Stimulated activated CD4-positive, alpha-beta T cell treated with anti-CD3 and anti-CD28 coated beads, Interleukin-12 subunit alpha, Interleukin-12 subunit beta, amount 100 ng/mL, for 4 hours (primary cell): ENCODE data around the gene TMEM8B.
A peak's percentile ranks its signal among the peaks of the same experiment; 100 is the strongest.
"Not testable (repeated sequence)": the region's sequence is repeated elsewhere in the genome, so short reads cannot be mapped to it uniquely, and the experiment has no call there.

ENCODE experiments used
- DNase-seq: peaks from one replicate; pipeline ENCODE4 v3.0.0-alpha.2; 2020

Gene TMEM8B

DNA sequence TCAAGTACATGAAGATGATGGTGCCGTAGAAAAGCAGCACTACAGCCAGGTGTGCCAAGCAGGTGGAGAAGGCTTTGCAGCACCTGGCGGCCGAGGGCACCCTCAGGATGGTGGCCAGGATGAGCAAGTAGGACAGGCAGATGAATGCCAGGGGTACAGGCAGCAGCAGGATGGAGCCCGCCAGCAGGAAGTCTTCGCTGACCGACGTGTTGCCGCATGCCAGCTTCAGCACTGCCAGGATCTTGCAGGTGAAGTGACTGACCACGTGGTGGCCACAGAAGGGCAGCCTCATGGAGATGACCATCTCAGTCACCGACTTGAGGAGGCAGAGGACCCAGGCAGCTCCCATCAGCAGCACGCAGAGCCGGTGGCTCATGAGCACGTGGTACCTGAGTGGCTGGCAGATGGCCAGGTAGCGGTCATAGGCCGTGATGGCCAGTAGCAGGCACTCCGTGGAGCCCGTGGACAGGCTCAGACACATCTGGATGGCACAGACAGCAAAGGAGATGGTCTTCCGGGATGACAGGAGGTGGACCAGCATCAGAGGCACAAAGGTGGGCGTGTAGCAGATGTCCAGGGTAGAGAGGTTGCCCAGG, 40.7 kb downstream of the TMEM8B start:
- no peak for DNase-seq

DNA sequence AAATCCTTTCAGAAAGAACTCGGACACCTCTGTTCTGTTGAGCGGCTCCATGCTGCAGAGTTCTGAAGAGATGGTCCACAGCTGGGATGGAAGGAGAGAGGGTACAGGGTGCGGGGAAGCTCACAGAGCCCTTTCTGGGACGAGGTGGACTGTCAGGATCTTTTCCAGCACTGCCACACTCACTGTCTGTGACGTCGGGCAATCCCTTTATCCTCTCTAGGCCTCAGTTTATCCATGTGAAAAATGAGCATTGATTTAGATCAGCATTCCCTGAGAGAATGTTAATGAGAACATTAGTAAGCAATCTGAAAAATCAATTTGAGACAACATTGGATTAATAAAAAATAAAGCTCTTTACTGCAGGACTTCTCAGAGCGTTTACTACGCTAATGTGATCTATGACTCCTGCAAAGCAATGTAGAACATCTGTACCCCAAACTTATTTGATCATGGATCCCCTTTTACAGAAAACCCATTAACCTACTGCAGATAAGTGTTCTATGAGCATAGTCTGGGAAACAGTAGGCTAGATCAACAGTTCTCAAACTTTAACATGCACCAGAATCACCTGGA, 41.4 kb downstream of the TMEM8B start, which contains the start of gene OR13J1:
OR13J1 (minus strand) TSS at position 51 of the 573 bp plus-strand sequence; CDS start at position 51, 0 bp downstream.
- no peak for DNase-seq

DNA sequence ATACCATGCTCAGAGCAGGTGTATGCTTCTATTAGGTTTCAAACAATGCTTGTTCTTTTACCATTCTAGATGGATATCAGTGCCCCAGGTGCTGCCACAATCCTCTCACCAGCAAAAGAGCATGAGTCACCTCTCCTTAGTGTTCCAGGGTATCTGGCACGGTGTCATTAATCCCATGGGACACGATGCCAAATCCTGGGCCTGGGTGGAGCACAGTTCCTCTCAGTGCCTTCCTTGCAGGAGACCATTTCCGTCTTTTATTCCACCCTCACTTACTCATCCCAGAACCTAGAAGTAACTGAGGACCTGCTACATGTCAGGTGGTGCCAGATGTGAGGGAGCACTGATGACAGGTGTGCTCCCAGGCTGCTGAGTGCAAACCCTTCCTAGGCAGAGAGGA, 42.5 kb downstream of the TMEM8B start:
- DNase-seq = no peak

DNA sequence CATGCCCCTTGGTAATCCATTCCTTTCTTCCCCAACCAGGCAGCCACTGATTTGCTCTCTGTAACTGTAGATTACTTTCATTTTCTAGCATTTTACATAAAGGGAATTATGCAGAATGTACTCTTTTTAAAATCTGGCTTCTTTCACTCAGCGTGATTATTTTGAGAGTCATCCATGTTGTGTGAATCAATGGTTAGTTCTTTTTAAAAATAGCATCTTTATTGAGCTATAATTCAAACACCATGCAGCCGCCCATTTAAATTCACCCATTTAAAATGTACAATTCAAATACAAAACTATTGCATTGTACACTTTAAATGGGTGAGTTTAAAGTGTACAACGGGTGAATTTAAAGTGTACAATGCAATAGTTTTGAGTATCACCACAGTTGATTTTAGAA, 43.5 kb downstream of the TMEM8B start:
- DNase-seq = no peak

DNA sequence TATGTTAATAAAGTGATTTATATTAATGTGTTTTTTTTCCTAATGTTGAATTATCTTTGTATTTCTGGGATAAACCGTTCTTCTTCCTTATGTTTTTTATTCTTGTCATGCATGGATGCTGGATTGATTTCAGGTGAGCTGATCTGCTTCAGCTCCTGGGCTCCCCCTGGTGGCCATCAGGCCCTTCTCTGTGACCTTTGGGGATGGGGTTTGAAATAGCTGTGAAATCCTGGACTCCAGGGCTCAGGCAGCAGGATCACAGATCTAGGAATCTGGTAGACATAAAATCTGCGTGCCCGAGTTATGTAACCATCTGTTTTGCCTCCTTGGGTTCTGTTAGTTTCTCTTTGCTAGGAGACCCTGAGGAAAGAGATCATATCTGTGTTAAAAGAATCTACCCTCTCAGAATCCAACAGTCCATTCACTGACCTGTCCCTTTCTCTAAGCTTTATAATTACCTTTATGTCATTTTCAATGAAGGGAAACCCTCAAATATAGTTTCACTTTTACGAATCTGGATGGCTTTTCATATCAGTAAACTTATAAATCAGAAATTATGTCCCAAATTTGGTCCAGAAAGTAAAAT, 53.3 kb downstream of the TMEM8B start:
- DNase-seq = peak; percentile 83

DNA sequence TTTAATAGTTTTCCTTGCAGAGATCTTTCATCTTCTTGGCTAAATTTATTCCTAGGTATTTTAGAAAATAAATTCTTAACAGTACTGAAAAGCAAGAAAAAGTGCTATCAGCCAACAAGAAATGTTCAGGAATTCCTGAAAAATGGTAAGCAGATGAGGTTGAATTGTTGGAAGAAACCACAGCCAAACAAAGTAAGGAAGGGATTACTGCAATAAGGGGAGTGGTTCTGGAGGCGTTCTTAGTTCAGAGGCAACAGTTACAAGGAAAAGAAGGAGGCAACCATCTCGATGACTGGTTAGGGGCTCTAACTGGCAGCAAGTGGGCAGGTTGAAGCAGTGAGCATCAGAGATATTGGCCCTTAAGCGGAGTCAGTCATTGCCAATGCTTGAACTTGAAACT, 54.0 kb downstream of the TMEM8B start:
- no peak for DNase-seq

DNA sequence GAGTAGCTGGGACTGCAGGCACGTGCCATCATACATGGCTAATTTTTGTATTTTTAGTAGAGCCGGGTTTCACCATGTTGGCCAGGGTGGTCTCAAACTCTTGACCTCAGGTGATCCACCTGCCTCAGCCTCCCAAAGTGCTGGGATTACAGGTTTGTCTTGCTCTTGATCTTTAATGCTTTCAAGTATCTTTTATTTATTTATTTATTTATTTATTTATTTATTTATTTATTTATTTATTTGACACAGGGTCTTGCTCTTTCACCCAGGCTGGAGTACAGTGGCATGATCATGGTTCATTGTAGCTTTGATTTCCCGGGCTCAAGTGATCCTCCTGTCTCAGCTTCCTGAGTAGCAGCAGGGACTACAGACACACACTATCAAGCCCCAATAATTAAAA, 55.9 kb downstream of the TMEM8B start:
- DNase-seq = not testable (repeated sequence)

DNA sequence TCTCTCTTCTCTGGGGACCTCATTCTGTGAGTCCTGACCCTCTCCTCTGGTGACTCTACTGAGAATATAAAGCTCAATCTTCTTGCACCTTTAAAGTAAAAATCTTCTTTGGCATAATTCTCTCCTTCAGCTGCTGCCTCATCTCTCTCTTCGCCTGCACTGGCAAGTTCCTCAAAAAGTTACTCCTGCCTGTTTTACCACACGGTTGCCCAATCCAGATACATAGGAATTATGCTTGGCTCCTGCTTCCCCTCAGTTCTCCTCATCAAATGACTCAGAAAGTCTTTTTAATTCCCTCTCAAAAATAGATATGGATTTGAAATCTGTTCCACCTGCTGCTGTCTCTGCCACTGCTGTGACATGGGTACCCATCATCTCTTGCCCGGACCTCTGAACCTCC, 62.6 kb downstream of the TMEM8B start:
- DNase-seq = no peak

DNA sequence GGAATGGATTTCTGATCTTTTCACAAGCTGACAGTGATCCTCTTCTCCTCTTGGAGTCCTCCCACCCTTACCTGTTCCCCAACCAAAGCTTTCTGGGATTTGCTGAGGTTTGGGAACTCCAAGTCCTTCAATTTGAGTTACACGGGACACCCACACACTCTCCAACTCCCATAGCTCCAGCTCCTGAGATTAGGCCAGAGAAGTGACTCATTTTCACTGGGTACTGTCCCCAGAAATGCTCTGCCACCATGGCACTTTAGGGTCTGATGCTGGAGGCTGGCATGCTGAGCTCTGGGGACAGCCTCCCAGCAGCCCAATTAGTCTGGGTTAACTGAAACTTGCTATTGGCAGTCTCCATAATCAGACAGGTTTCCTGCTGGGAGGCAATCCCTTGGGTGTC, 63.0 kb downstream of the TMEM8B start:
- DNase-seq = no peak

DNA sequence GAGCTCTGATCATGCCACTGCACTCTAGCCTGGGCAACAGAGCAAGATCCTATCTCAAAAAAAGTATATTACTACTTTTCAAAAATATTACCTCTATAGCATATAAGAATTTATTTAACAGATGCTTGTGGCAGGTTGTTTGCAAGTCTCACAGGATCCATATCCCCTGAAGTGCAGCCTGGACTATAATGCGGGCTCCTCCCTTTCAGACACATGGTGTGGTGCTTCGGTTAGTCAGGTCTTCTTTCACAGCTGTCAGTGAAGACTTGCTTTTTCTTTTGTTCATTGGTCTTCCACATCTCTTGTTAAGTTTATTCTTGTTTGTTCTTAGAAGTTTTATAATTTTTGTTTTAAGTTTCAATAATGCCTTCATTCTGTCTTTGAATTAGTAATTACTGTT, 67.5 kb downstream of the TMEM8B start:
- DNase-seq = no peak

DNA sequence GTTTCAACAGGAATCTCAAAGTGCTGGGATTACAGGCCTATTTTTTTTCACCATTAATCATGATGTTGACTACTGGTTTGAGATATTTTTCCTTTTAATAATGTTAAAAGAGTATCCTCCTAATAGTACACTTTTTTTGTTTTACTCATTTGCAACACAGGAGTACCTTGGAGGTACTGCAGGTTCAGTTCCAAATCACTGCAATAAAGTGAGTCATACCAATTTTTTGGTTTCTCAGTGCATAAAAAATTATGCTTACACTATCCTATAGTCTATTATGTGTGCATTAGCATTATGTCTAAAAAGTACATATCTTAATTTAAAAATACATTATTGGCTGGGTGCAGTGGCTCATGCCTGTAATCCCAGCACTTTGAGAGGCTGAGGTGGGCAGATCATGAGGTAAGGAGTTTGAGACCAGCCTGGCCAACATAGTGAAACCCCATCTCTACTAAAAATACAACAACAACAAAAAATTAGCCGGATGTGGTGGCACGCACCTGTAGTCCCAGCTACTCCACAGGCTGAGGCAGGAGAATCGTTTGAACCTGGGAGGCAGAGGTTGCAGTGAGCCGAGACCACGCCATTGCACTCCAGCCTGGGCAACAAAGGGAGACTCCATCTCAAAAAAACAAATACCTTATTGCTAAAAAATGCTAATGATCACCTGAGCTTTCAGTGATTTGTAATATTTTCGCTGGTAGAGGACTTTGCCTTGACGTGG, 68.5 kb downstream of the TMEM8B start:
- DNase-seq = not testable (repeated sequence)

DNA sequence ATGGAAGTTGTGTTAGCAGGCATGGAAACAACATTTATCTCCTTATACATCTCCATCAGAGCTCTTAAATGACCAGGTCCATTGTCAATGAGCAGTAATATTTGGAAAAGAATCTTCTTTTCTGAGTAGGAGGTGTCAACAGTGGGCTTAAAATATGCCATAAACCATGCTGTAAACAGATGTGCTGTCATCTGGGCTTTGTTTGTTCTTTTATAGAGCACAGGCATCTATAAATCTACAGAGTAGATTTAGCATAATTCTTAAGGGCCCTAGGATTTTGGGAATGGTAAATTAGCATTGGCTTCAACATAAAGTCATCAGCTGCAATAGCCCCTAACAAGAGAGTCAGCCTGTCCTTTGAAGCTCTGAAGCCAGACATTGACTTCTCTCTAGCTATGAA, 69.3 kb downstream of the TMEM8B start:
- no peak for DNase-seq

DNA sequence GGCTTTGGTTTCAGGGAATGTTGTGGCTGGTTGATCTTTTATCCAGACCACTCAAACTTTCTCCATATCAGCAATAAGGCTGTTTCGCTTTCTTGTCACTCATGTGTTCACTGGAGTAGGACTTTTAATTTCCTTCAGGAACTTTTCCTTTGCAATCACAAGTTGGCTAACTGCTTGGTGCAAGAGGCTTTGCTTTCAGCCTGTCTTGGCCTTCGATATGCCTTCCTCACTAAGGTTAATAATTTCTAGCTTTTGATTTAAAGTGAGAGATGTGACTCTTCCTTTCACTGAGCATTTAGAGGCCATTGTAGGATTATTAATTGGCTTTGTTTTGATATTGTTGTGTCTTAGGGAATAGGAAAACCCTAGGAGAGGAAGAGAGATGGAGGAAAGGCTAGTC, 70.0 kb downstream of the TMEM8B start:
- no peak for DNase-seq

DNA sequence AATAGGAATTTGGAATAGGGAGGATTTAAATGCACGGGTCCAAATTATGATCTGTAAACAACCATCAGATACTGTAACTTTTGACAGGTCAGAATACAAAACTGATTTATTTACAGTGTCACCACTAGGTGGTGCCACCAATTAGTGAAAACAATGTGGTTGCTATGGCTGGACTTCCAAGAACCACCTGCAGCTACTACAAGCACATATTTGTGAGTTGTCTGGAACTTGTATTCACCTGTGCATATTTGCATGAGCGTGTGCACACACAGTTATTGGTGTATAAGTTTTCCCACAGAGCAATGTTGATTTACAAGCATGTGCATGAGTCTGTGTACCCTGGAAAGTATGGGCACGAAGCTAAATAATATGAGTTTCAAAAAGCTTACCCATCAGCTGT, 74.0 kb downstream of the TMEM8B start:
- no peak for DNase-seq

DNA sequence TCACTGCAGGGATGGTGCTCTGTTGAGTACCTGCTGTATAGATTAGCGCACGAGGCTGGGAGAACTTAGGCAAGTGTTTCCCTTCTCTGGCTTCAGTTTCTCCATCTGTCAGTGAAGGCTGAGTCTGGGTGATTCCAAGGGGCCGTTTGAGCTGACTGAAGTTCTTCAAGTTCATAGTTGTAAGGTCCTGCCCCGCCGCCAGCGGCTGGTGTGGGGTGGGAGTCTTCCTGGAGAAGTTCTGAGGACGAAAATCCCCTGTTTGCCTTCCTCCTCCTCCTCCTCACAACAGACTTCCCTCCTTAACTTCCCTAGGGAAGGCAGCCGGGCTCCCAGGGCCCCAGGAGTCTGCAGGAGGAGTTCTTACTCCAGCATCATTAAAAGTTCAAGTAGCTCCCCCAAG, 75.3 kb downstream of the TMEM8B start:
- no peak for DNase-seq

DNA sequence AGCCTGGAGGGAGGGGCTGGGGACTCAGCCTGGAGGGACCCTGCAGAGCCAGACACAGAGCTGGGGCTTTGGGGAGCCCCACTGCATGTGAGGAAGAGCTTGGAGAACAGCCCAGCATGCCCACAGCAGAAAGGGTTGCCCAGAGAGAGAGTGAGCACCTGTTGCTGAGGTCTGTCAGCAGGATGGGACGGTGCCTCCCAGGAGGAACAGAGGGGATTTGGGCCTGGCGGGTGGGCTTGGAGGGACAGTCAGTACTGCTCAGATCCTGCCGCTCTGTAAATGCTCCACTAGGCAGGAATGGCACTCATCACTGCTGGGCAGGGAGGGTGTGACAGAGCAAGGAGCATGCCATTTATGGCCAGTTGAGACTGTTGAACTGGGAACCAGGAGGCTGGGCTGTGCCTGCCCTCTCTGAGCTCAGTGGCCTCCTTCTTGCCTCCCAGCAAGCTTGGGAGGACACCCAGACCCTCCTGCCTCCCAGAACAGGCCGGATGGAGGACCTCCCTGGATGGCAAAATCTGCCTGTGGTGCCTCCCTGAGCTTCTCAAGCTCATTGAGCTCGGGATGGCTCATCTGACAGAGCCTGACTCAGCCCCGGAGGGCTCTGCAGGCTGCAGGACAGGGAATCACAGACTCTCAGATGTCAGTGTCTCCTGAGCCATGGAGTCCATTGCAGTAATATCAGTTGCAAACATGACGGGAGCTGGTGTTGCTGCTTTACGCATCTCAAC, 76.2 kb downstream of the TMEM8B start:
- no peak for DNase-seq

DNA sequence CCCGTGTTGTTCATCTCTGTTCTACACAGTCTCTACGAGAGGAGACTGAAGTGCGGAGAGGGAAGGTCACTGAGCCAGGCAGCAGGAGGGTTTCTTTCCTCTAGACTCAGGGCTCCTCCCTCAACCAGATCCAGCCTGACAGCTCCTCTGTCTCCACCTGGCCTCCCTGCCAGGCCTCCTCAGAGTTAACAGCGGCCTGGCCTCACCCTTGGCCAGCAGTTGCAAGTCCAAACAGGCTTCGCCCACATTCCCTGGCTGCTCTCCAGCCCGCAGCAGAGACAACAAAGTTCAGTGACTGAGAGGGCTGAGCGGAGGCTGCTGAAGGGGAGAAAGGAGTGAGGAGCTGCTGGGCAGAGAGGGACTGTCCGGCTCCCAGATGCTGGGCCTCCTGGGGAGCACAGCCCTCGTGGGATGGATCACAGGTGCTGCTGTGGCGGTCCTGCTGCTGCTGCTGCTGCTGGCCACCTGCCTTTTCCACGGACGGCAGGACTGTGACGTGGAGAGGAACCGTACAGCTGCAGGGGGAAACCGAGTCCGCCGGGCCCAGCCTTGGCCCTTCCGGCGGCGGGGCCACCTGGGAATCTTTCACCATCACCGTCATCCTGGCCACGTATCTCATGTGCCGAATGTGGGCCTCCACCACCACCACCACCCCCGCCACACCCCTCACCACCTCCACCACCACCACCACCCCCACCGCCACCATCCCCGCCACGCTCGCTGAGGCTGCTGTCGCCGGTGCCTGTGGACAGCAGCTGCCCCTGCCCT, 77.1 kb downstream of the TMEM8B start, which contains the start of gene HRCT1:
HRCT1 (plus strand) TSS at position 291 of the 768 bp plus-strand sequence; CDS start at position 377, 86 bp downstream.
- no peak for DNase-seq

DNA sequence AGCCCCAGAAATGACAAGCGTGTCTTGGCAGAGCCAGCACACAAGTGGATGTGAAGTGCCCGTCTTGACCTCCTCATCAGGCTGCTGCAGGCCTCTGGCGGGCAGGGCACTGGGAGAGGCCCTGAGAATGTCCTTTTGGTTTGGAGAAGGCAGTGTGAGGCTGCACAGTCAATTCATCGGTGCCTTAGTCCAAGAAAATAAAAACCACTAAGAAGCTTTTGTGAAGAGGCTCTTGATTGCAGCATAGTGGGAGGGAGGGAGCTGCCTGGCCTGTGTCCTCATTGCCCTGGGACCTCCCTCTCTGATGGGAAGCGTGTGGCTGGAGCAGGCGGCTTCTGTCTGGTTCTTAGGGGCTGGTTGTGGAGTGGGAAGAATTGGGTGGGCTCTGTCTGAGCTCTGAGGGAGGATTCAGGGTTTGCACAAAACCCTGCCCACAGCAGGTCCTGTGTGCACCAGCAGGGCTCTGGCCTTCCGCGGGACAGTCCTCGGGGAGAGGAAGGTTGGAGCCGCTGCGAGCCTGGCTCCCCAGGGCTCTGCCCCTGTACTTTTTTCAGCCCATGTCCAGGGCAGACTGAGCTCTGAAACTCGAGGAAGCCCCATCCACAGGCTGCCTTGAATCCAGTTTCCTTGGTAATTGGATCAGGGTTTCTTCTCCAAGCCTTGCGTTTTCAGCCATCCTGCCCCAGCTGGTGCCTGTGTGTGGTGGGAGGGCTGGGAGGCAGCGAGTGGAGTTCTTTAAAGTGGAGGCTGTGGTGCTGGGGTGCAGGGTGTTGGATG, 78.1 kb downstream of the TMEM8B start:
- no peak for DNase-seq

DNA sequence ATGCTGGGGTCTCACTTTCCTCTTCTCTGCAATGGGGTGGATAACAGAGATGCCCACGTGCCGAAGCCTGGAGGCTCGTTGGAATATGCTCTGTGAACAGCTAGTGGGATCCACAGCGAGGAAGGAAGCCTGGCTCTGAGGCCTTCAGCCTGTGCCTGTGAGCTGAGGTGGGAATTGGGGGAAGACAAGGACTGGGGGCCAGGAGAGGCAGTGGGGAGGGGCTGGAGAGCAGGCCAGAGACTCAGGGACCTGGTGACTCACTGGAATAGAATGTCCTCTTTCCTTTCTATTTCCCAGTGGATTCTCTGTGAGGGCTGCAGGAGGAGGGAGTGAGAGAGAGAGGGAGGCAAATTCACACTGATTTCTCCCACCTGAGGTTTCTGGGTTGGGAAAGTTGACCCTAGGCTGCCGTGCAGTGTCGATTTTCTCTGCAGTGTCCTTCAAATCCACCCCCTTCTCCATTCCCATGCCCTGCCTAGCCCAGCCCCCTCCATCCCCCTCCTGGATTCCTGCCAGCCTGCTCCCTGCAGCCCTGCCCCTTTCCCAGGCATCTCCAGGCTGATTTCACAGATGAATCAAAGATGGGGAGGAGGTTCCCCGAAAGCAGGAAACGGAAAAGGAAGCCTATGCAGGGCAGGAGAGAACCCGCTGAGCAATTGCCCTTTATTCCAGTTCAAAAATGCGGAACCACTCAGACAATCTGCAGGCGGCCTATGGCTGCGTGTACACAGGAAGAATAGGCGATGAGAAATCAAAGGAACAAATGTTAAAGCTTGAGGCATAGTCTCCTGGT, 78.9 kb downstream of the TMEM8B start:
- no peak for DNase-seq

DNA sequence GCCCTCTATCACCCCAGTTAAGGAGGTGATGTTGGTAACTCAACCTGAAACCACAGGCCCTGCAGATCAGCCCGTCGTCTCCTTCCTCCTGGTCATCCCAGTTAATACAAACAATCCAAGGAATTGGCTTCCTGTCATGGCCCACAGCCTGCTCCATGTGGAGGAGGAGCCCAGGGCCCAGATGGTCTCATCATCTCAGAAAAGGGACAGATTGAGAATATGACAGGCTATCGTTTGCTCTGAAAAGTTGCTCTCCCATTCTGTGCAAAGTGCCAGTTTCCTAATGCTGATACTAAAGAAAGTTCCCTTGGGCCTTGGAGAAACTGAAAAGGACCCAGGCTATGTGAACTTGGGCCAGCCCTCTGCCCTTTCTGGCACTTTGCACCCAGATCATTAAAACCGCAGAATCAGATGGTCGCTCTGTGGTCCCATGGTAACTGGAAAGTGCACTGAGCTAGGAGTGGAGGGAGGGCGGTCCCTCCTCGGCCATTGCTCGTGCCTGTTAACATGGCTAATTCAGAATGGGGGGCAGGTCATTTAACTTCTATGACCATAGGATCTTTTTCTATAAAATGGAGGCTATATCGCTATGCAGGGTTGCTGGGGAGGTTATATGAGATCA, 79.6 kb downstream of the TMEM8B start:
- DNase-seq = no peak
